ENCODE data around the gene PLXNB3.

DNA sequence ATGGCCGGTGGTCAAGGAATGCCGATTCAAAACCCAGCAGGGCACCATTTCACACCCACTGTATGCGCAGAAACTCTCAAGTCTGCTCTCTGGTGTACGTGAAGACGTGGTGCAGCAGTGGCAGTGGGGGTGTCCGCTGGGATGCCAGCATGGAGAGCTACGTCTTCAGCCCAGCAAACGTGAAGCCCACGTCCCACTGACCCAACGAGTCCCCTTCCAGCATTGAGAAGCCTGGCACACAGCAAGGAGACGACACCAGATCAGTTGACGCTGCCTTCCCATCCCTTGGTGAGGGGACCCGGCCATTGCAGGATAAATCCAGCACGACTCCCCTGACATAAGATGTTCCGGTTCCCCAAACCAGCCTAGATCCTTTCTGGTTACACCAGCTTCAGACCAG is 2.2 kb upstream of the PLXNB3 start:
- TF ChIP-seq POLR2AphosphoS5 (IDR thresholded peaks at IDR 0.05) (no peak), EZH2 (IDR thresholded peaks at IDR 0.05; ENCODE audit: borderline replicate concordance, insufficient read depth, low read length, poor library complexity, severe bottlenecking) (no peak), RAD21 (conservative IDR thresholded peaks at IDR 0.05) (no peak)
- TF ChIP-seq, protein P1, sequence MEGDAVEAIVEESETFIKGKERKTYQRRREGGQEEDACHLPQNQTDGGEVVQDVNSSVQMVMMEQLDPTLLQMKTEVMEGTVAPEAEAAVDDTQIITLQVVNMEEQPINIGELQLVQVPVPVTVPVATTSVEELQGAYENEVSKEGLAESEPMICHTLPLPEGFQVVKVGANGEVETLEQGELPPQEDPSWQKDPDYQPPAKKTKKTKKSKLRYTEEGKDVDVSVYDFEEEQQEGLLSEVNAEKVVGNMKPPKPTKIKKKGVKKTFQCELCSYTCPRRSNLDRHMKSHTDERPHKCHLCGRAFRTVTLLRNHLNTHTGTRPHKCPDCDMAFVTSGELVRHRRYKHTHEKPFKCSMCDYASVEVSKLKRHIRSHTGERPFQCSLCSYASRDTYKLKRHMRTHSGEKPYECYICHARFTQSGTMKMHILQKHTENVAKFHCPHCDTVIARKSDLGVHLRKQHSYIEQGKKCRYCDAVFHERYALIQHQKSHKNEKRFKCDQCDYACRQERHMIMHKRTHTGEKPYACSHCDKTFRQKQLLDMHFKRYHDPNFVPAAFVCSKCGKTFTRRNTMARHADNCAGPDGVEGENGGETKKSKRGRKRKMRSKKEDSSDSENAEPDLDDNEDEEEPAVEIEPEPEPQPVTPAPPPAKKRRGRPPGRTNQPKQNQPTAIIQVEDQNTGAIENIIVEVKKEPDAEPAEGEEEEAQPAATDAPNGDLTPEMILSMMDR (IDR thresholded peaks at IDR 0.05; ENCODE audit: poor library complexity, severe bottlenecking), result no peak
- TF ChIP-seq, protein P2, sequence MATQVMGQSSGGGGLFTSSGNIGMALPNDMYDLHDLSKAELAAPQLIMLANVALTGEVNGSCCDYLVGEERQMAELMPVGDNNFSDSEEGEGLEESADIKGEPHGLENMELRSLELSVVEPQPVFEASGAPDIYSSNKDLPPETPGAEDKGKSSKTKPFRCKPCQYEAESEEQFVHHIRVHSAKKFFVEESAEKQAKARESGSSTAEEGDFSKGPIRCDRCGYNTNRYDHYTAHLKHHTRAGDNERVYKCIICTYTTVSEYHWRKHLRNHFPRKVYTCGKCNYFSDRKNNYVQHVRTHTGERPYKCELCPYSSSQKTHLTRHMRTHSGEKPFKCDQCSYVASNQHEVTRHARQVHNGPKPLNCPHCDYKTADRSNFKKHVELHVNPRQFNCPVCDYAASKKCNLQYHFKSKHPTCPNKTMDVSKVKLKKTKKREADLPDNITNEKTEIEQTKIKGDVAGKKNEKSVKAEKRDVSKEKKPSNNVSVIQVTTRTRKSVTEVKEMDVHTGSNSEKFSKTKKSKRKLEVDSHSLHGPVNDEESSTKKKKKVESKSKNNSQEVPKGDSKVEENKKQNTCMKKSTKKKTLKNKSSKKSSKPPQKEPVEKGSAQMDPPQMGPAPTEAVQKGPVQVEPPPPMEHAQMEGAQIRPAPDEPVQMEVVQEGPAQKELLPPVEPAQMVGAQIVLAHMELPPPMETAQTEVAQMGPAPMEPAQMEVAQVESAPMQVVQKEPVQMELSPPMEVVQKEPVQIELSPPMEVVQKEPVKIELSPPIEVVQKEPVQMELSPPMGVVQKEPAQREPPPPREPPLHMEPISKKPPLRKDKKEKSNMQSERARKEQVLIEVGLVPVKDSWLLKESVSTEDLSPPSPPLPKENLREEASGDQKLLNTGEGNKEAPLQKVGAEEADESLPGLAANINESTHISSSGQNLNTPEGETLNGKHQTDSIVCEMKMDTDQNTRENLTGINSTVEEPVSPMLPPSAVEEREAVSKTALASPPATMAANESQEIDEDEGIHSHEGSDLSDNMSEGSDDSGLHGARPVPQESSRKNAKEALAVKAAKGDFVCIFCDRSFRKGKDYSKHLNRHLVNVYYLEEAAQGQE (IDR thresholded peaks at IDR 0.05; ENCODE audit: borderline replicate concordance), result no peak

All from neural cell (in vitro differentiated cells).